SK-N-SH (cell line): ENCODE results near the gene TIGAR. TPM values are rescaled to one million over a fixed set of nuclear protein-coding genes. Genes with fewer than 3 reads are reported as not detected.

ENCODE experiments used
- CTCF ChIA-PET: fragments of 300-600, 350-600 bp; formaldehyde crosslinking; extraction: SDS; loops from one replicate; lab custom pipeline; 2021; lab: Yijun Ruan, JAX
- POLR2A ChIA-PET: fragments of 350-600 bp; sonication (Branson Sonifier 250); formaldehyde crosslinking; extraction: SDS; loops from one replicate; lab custom pipeline; 2020; ENCODE audit warnings: antibody characterized with exemption, inconsistent platforms; lab: Yijun Ruan, JAX
- DNase-seq: peaks from one replicate; pipeline ENCODE4 v3.0.0; 2012
- H2AFZ ChIP-seq: fragments of 200-600 bp; sonication (generic); 2 replicates; pipeline ENCODE4 v1.8.1; 2016; ENCODE audit warnings: antibody characterized with exemption, mild to moderate bottlenecking, low read depth
- H3F3A ChIP-seq: fragments of 200-600 bp; sonication (generic); replicated peaks from 2 replicates; pipeline ENCODE3; 2016; ENCODE audit warnings: antibody characterized with exemption, mild to moderate bottlenecking; ENCODE audit not compliant: insufficient read depth
- H3K27ac ChIP-seq, 2 experiments: fragments of 200-500 bp in 1 of 2; fragments of 200-600 bp in 1 of 2; sonication (Bioruptor generic) in 1 of 2; sonication (generic), shearing (Covaris generic) in 1 of 2; 2 replicates each; pipeline versions ENCODE4 v1.5.1 to v1.6.1; 2014 to 2016; ENCODE audit warnings: low read depth in 2 of 2, inconsistent platforms in 1 of 2, low read length in 1 of 2, mild to moderate bottlenecking in 1 of 2, mixed read lengths in 1 of 2
- H3K27me3 ChIP-seq: fragments of 200-600 bp; sonication (generic), shearing (Covaris generic); 2 replicates; pipeline ENCODE4 v1.6.1; 2016; ENCODE audit warnings: mixed run types; ENCODE audit not compliant: insufficient read depth
- H3K36me3 ChIP-seq, 2 experiments: fragments of 200-500 bp in 1 of 2; fragments of 200-600 bp in 1 of 2; sonication (Bioruptor generic) in 1 of 2; sonication (generic) in 1 of 2; replicated peaks in 1 of 2; 2 replicates each; pipeline versions ENCODE3 to v1.5.1; 2014 to 2016; ENCODE audit warnings: low read length in 1 of 2, mild to moderate bottlenecking in 1 of 2; ENCODE audit not compliant: insufficient read depth in 2 of 2, control insufficient read depth in 1 of 2
- H3K4me1 ChIP-seq, 2 experiments: fragments of 200-500 bp in 1 of 2; fragments of 200-600 bp in 1 of 2; sonication (Bioruptor generic) in 1 of 2; sonication (generic), shearing (Covaris generic) in 1 of 2; 2 replicates each; pipeline versions ENCODE4 v1.5.1 to v1.6.1; 2014 to 2016; ENCODE audit warnings: low read depth in 1 of 2, low read length in 1 of 2, mixed run types in 1 of 2; ENCODE audit not compliant: insufficient read depth in 2 of 2, control insufficient read depth in 1 of 2
- H3K4me2 ChIP-seq: fragments of 200-600 bp; sonication (generic), shearing (Covaris generic); 2 replicates; pipeline ENCODE4 v1.6.1; 2017; ENCODE audit warnings: mixed run types
- H3K4me3 ChIP-seq, 2 experiments: fragments of 200-500 bp in 1 of 2; fragments of 200-600 bp in 1 of 2; sonication (Bioruptor generic) in 1 of 2; sonication (generic), shearing (Covaris generic) in 1 of 2; 2 replicates each; pipeline versions ENCODE4 v1.5.1 to v1.8.1; 2014 to 2016; ENCODE audit warnings: low read depth in 2 of 2, inconsistent platforms in 1 of 2, low read length in 1 of 2, mild to moderate bottlenecking in 1 of 2, mixed read lengths in 1 of 2, moderate library complexity in 1 of 2
- H3K79me2 ChIP-seq: fragments of 200-600 bp; sonication (generic); 2 replicates; pipeline ENCODE4 v1.8.1; 2017; ENCODE audit warnings: mild to moderate bottlenecking; ENCODE audit not compliant: insufficient read depth
- H3K9ac ChIP-seq: fragments of 200-600 bp; sonication (generic); 2 replicates; pipeline ENCODE4 v1.6.1; 2017; ENCODE audit warnings: mixed run types
- H3K9me2 ChIP-seq: fragments of 200-600 bp; sonication (generic); 2 replicates; pipeline ENCODE4 v1.6.1; 2017; ENCODE audit warnings: mixed run types
- H3K9me3 ChIP-seq: fragments of 200-600 bp; sonication (generic); 2 replicates; pipeline ENCODE4 v1.6.1; 2017; ENCODE audit warnings: mixed run types, mild to moderate bottlenecking, moderate library complexity
- H4K20me1 ChIP-seq: fragments of 200-600 bp; sonication (generic); 2 replicates; pipeline ENCODE4 v1.6.1; 2017; ENCODE audit warnings: mild to moderate bottlenecking, mixed run types; ENCODE audit not compliant: insufficient read depth
- CHD2 ChIP-seq: fragments of 150-350 bp; IDR thresholded peaks from 2 replicates; pipeline ENCODE4 v1.6.1; 2018; ENCODE audit warnings: low read length; ENCODE audit not compliant: partially characterized antibody
- CTCF ChIP-seq: fragments of 200-600 bp; sonication (generic); IDR thresholded peaks from 2 replicates; pipeline ENCODE4 v1.6.1; 2017; ENCODE audit warnings: antibody characterized with exemption, mild to moderate bottlenecking, moderate library complexity
- EP300 ChIP-seq, 2 experiments: IDR thresholded peaks; 2 replicates each; pipeline versions ENCODE4 v1.4.0 to v1.6.1; 2012; ENCODE audit warnings: borderline replicate concordance in 1 of 2, low read depth in 1 of 2, low read length in 1 of 2
- FOSL2 ChIP-seq: IDR thresholded peaks from 2 replicates; pipeline ENCODE4 v1.4.0; 2012; ENCODE audit warnings: low read depth, mild to moderate bottlenecking, moderate library complexity, borderline replicate concordance
- FOXM1 ChIP-seq: IDR thresholded peaks from 2 replicates; pipeline ENCODE4 v1.4.0; 2012; ENCODE audit warnings: low read depth, mild to moderate bottlenecking
- GABPA ChIP-seq: IDR thresholded peaks from 2 replicates; pipeline ENCODE4 v1.4.0; 2012; ENCODE audit warnings: low read depth, mild to moderate bottlenecking
- IRF3 ChIP-seq: fragments of 150-350 bp; IDR thresholded peaks from 2 replicates; pipeline ENCODE4 v1.6.1; 2016; ENCODE audit warnings: mild to moderate bottlenecking, low read depth, low read length
- JUND ChIP-seq: IDR thresholded peaks from 2 replicates; pipeline ENCODE4 v1.4.0; 2012
- MEF2A ChIP-seq: IDR thresholded peaks from 2 replicates; pipeline ENCODE4 v1.4.0; 2012; ENCODE audit warnings: low read depth, borderline replicate concordance
- MXI1 ChIP-seq: IDR thresholded peaks from 2 replicates; pipeline ENCODE4 v1.6.1; 2012; ENCODE audit warnings: mild to moderate bottlenecking, low read depth, low read length, improper control_type of control experiment
- POLR2AphosphoS5 ChIP-seq: IDR thresholded peaks from 2 replicates; pipeline ENCODE4 v1.6.1; 2012; ENCODE audit warnings: low read depth, low read length
- RXRA ChIP-seq: IDR thresholded peaks from 2 replicates; pipeline ENCODE4 v1.4.0; 2012; ENCODE audit warnings: low read depth, mild to moderate bottlenecking, borderline replicate concordance
- SIN3A ChIP-seq: IDR thresholded peaks from 2 replicates; pipeline ENCODE4 v1.6.1; 2012; ENCODE audit warnings: low read depth, mild to moderate bottlenecking, low read length, moderate library complexity, borderline replicate concordance
- TAF1 ChIP-seq: IDR thresholded peaks from 2 replicates; pipeline ENCODE4 v1.6.1; 2012; ENCODE audit warnings: low read depth, mild to moderate bottlenecking, low read length, moderate library complexity, borderline replicate concordance
- TCF12 ChIP-seq: IDR thresholded peaks from 2 replicates; pipeline ENCODE4 v1.4.0; 2012
- USF1 ChIP-seq: IDR thresholded peaks from 2 replicates; pipeline ENCODE4 v1.4.0; 2012; ENCODE audit warnings: low read depth, borderline replicate concordance
- USF2 ChIP-seq: fragments of 150-350 bp; IDR thresholded peaks from 2 replicates; pipeline ENCODE4 v1.6.1; 2017; ENCODE audit warnings: antibody characterized with exemption, low read length, low read depth, borderline replicate concordance
- WGBS: methylation state at CpG from one replicate; pipeline ENCODE4 v1.1.6; 2017; ENCODE audit warnings: low lambda C conversion rate; 5-methylcytosine and 5-hydroxymethylcytosine counted together
- polyA plus RNA-seq, 3 experiments: library from polyadenylated mRNA; depleted of rRNA; stranded (reverse); fragments of >200 nt; gene quantifications; 2 replicates each; pipeline ENCODE4 v1.2.3, GENCODE V29; 2012

TIGAR gene
- polyA plus RNA-seq, 1 of the 3 experiments (the other 2 are of a cell fraction), result 8.3 TPM

GRCh38 chr12:4322726-4323125, 1.7 kb downstream of the TIGAR start:
- Histone ChIP-seq H3F3A (peaks cover 4% of the 10 kb centered on the region), H3K9me3 (no peaks in the 10 kb centered on the region), H3K27me3 (no peaks in the 10 kb centered on the region), H3K4me2 (peak overlapping the region; percentile 85; the same call in 1 of the 2 replicates), H2AFZ (no peak overlapping the region), H4K20me1 (peaks cover 23% of the 10 kb centered on the region; the same call in 1 of the 2 replicates), H3K79me2 (peaks cover 63% of the 10 kb centered on the region), H3K9me2 (no peaks in the 10 kb centered on the region), H3K9ac (no peak overlapping the region), H3K27ac (no peak overlapping the region), H3K36me3 (peaks cover 3 to 11% of the 10 kb centered on the region in 2 experiments), H3K4me3 (no peak overlapping the region; a peak in 1 of 4 replicates), H3K4me1 (peaks cover 0 to 8% of the 10 kb centered on the region in 2 experiments; a peak in 2 of 4 replicates)
- TF ChIP-seq CHD2 (no peak), TAF1 (no peak), CTCF (no peak), USF2 (no peak), FOSL2 (no peak), IRF3 (no peak), MEF2A (no peak), SIN3A (no peak)
- ChIA-PET POLR2A (interaction anchor here (0.6 kb wide), 1 partner anchor 325 kb away, joined by 5 read pairs; no protein-coding TSS in a partner anchor), CTCF (interaction anchor here (0.6 to 1.5 kb wide), 9 partner anchors 11 to 1719 kb away, joined by 3 to 6 read pairs (median 4); no protein-coding TSS in a partner anchor)
- DNase-seq, result no peak
- WGBS, result 90% methylated on average over 5 of the region's 5 CpGs

DNA sequence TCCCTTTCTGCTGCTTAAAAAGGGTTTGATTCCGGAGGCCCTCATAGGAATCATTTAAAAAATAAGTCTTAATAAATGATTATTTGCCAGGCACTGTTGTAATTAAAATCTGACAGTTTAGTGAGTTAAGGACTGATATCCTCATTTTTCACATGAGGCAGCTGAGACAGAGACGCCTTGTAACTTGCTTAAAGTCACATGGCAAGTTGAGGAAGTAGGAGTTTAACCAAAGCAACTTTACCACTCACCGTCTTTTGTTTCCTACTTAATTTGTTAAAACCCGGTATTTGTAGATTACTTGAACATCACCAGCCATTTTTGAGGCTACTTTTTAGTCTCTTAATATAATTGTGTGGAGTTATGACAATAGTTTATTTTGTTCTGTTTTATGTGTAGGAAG, 2.4 kb downstream of the TIGAR start:
- Histone ChIP-seq H3K4me1 (peaks cover 0 to 8% of the 10 kb centered on the region in 2 experiments; a peak in 2 of 4 replicates), H3K27ac (no peak overlapping the region), H3K79me2 (peaks cover 70% of the 10 kb centered on the region), H2AFZ (no peak overlapping the region), H3K9ac (no peak overlapping the region), H4K20me1 (peaks cover 28% of the 10 kb centered on the region; the same call in 1 of the 2 replicates), H3K36me3 (peaks cover 3 to 11% of the 10 kb centered on the region in 2 experiments), H3K4me2 (peak overlapping the region; percentile 85; the same call in 1 of the 2 replicates), H3K27me3 (no peaks in the 10 kb centered on the region), H3K9me3 (no peaks in the 10 kb centered on the region), H3K4me3 (no peak overlapping the region), H3F3A (peaks cover 4% of the 10 kb centered on the region), H3K9me2 (no peaks in the 10 kb centered on the region)
- 98% methylated on average over 4 of the region's 4 CpGs for WGBS
- no peak for DNase-seq
- ChIA-PET POLR2A (interaction anchor here (0.6 kb wide), 1 partner anchor 325 kb away, joined by 5 read pairs; no protein-coding TSS in a partner anchor), CTCF (interaction anchor here (1.2 kb wide), 1 partner anchor 47 kb away, joined by 3 read pairs; no protein-coding TSS in a partner anchor)
- TF ChIP-seq JUND (no peak), TCF12 (no peak), IRF3 (no peak), RXRA (no peak), FOXM1 (no peak), GABPA (no peak), CHD2 (no peak), MXI1 (no peak), SIN3A (no peak), USF1 (no peak), MEF2A (no peak), CTCF (no peak), EP300 (IDR thresholded peaks at IDR 0.05; ENCODE audit: borderline replicate concordance in 1 of 2, low read depth in 1 of 2, low read length in 1 of 2) (no peak), POLR2AphosphoS5 (no peak)
